ENCODE data around the gene LPCAT1. TPM values are rescaled to one million over a fixed set of nuclear protein-coding genes. Genes with fewer than 3 reads are reported as not detected.

The LPCAT1 gene
- total and polyA plus RNA-seq, 10 of the 15 experiments (the other 5 are each of a cell fraction or from before 2014, with no cell fraction given) = 2.3 to 109 (median 72.7) TPM

GRCh38 chr5:1474866-1475543 lies 48.8 kb downstream of the LPCAT1 start:
- peaks cover 4% of the 10 kb centered on the region for H3K4me1 ChIP-seq (ENCODE audit: control insufficient read depth, insufficient read depth, low read length)
- no peak overlapping the region for H3K4me3 ChIP-seq
- H3K4me2 ChIP-seq (ENCODE audit: control insufficient read depth, insufficient read depth) = no peak overlapping the region
- H3K27ac ChIP-seq (ENCODE audit: control insufficient read depth, insufficient read depth) = no peak overlapping the region
- intact Hi-C loops (cut with micrococcal nuclease; ENCODE audit: unreplicated experiment) = no loop called here
- no peaks in the 10 kb centered on the region for H4K20me1 ChIP-seq (ENCODE audit: control insufficient read depth, insufficient read depth)
- H3K36me3 ChIP-seq (ENCODE audit: control insufficient read depth in 2 of 2, insufficient read depth in 2 of 2, low read length in 1 of 2) = peaks cover 29 to 55% of the 10 kb centered on the region in 2 experiments
- RAD21 ChIA-PET (ENCODE audit: unreplicated experiment) = no interaction called here
- no peaks in the 10 kb centered on the region for H3K27me3 ChIP-seq (replicated peaks in 1 of 2; ENCODE audit: control insufficient read depth in 2 of 2, insufficient read depth in 2 of 2, low read length in 1 of 2)
- WGBS (ENCODE audit: insufficient coverage, insufficient replicate concordance, low lambda C conversion rate, missing lambda C conversion rate) = 88% methylated on average over 24 of the region's 24 CpGs
- CTCF ChIA-PET = interaction anchor here (1.4 kb wide), 2 partner anchors 170 to 307 kb away, joined by 3 to 4 read pairs; no protein-coding TSS in a partner anchor
- POLR2A ChIA-PET = no interaction called here
- ATAC-seq = no peak
- H3K9ac ChIP-seq (ENCODE audit: control insufficient read depth, insufficient read depth, low read length) = no peak overlapping the region
- no TSS peak for BruUV-seq (replicated peaks)
- SMC1A ChIA-PET (ENCODE audit: uncharacterized antibody, unreplicated experiment) = no interaction called here
- in situ Hi-C loops (cut with MboI) = no loop called here
- no peak overlapping the region for H2AFZ ChIP-seq (ENCODE audit: control insufficient read depth, low read depth, low read length)
- no peak for DNase-seq (ENCODE audit: low read depth, low spot score)
- no peak for FAIRE-seq
- no peaks in the 10 kb centered on the region for H3K79me2 ChIP-seq (ENCODE audit: control insufficient read depth, insufficient read depth, low read length)
- no peaks in the 10 kb centered on the region for H3K9me3 ChIP-seq (replicated peaks; ENCODE audit: control insufficient read depth, insufficient read depth, low read length)
- TF ChIP-seq GATAD2B (conservative IDR thresholded peaks at IDR 0.05; ENCODE audit: low read depth) = no peak
- peak; percentile 78 for TF ChIP-seq BCL3 (IDR thresholded peaks at IDR 0.05; ENCODE audit: borderline replicate concordance, insufficient read depth, low read depth, low read length, poor library complexity, severe bottlenecking)
- no peak for TF ChIP-seq IKZF2 (IDR thresholded peaks at IDR 0.05)
- 0 out of 2 replicates have a peak, but pooled peaks have one; percentile 39 for TF ChIP-seq TCF3 (IDR thresholded peaks at IDR 0.05; ENCODE audit: borderline replicate concordance, insufficient read depth, low read depth, low read length)
- no peak for TF ChIP-seq NBN (IDR thresholded peaks at IDR 0.05)
- no peak for TF ChIP-seq SMC3 (IDR thresholded peaks at IDR 0.05; ENCODE audit: borderline replicate concordance, low read length)
- TF ChIP-seq NFYB (IDR thresholded peaks at IDR 0.05; ENCODE audit: insufficient read depth, low read depth, low read length) = no peak
- TF ChIP-seq HSF1 (IDR thresholded peaks at IDR 0.05; ENCODE audit: low read depth, low read length) = no peak
- TF ChIP-seq CBX3 (IDR thresholded peaks at IDR 0.05; ENCODE audit: borderline replicate concordance, low read depth) = no peak
- TF ChIP-seq IKZF1 (conservative IDR thresholded peaks at IDR 0.05) = no peak
- TF ChIP-seq BCL11A (IDR thresholded peaks at IDR 0.05; ENCODE audit: low read depth, low read length) = no peak
- TF ChIP-seq POLR2AphosphoS5 (IDR thresholded peaks at IDR 0.05; ENCODE audit: low read length) = peak; percentile 40; the same call in 1 of the 2 replicates
- TF ChIP-seq BACH1 (IDR thresholded peaks at IDR 0.05; ENCODE audit: borderline replicate concordance) = no peak
- TF ChIP-seq, protein P1, sequence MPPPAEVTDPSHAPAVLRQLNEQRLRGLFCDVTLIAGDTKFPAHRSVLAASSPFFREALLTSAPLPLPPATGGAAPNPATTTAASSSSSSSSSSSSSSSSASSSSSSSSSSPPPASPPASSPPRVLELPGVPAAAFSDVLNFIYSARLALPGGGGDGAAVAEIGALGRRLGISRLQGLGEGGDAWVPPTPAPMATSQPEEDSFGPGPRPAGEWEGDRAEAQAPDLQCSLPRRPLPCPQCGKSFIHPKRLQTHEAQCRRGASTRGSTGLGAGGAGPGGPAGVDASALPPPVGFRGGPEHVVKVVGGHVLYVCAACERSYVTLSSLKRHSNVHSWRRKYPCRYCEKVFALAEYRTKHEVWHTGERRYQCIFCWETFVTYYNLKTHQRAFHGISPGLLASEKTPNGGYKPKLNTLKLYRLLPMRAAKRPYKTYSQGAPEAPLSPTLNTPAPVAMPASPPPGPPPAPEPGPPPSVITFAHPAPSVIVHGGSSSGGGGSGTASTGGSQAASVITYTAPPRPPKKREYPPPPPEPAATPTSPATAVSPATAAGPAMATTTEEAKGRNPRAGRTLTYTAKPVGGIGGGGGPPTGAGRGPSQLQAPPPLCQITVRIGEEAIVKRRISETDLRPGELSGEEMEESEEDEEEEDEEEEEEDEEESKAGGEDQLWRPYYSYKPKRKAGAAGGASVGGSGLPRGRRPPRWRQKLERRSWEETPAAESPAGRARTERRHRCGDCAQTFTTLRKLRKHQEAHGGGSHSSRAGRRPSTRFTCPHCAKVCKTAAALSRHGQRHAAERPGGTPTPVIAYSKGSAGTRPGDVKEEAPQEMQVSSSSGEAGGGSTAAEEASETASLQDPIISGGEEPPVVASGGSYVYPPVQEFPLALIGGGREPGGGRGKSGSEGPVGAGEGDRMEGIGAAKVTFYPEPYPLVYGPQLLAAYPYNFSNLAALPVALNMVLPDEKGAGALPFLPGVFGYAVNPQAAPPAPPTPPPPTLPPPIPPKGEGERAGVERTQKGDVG (CRISPR knock-in tag; IDR thresholded peaks at IDR 0.05) = no peak
- TF ChIP-seq, protein P2, sequence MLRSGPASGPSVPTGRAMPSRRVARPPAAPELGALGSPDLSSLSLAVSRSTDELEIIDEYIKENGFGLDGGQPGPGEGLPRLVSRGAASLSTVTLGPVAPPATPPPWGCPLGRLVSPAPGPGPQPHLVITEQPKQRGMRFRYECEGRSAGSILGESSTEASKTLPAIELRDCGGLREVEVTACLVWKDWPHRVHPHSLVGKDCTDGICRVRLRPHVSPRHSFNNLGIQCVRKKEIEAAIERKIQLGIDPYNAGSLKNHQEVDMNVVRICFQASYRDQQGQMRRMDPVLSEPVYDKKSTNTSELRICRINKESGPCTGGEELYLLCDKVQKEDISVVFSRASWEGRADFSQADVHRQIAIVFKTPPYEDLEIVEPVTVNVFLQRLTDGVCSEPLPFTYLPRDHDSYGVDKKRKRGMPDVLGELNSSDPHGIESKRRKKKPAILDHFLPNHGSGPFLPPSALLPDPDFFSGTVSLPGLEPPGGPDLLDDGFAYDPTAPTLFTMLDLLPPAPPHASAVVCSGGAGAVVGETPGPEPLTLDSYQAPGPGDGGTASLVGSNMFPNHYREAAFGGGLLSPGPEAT (IDR thresholded peaks at IDR 0.05; ENCODE audit: low read depth) = no peak
- TF ChIP-seq ZNF207 (IDR thresholded peaks at IDR 0.05; ENCODE audit: borderline replicate concordance) = no peak
- no peak for TF ChIP-seq GABPA (IDR thresholded peaks at IDR 0.05; ENCODE audit: low read depth)
